GM12892 (cell line): ENCODE results near the gene SLC39A11.

ENCODE experiments used
- POLR2A ChIP-seq: IDR thresholded peaks from 2 replicates; pipeline ENCODE4 v1.6.1; 2011; ENCODE audit warnings: low read depth, low read length, control low read depth
- POLR2AphosphoS5 ChIP-seq: IDR thresholded peaks from 2 replicates; pipeline ENCODE4 v1.6.1; 2011; ENCODE audit warnings: low read depth, low read length, control low read depth
- TAF1 ChIP-seq: IDR thresholded peaks from 2 replicates; pipeline ENCODE4 v1.6.1; 2011; ENCODE audit warnings: low read depth, mild to moderate bottlenecking, control low read depth, low read length, borderline replicate concordance

DNA sequence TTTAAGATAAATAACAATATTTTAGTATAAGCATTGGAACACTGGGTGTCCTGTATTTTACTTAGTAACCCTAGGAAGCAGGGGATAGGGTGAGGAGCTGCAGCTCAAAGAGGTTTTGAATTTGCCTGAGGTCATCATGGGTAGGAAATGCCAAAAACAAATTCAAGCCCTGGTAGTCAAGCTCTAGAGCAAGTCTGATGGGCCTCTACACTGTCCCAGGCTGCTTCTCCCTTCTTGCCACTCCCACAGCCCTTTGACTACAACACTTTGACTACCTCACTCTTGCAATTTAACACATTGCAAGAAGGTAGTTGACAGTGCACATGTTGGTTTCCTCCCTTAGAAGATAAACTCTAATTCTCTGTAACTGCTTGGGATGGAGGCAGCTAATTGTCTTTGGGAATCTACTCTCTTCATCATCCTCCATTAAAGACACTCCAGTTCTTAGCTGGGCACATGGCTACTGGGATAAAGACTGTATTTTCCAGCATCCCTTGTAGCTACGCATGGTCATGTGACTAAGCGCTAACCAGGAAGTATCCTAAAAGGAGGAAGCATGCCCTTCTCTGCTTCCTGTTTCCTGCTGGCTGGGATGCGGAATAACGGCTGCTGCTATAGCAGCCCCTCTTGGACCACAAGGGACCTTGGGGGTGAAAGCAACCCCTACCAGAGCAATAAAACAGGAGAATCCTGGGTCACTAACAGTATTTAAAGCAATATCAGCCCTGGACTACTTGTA is 41.6 kb upstream of the SLC39A11 start:
- TF ChIP-seq POLR2A (no peak), POLR2AphosphoS5 (no peak), TAF1 (no peak)
